ENCODE data around the gene FAM78A.

DNA sequence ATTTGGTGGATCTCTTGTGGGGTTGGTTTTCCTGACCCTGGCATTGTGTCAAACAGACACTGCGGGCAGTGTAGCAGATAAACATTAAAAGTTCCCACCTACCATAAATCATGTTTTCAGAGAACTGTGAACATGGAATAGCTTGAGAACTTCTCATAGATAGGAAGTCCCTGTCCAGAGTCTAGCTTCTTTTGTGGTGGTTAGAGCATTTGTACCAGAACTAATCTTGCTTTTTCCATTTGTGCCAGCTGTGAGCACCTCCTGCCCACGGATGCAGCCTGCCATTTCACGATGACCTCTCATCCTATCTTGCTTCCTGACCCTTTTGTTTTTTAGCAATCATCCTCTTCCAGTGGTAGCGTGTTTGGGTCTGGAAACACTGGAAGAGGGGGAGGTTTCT, 61.4 kb downstream of the FAM78A start:
- no peak for TF ChIP-seq CTCF (IDR thresholded peaks at IDR 0.05; ENCODE audit: low read length)
- no peak for TF ChIP-seq EZH2 (optimal IDR thresholded peaks at IDR 0.05; ENCODE audit: low read depth, low read length)
